B cell (primary cell): ENCODE results near the gene C1QTNF12. TPM values are rescaled to one million over a fixed set of nuclear protein-coding genes. Genes with fewer than 3 reads are reported as not detected.
A peak's percentile ranks its signal among the peaks of the same experiment; 100 is the strongest.

Source experiments
- ATAC-seq: fragments of 200-7000 bp; cut with Tn5 transposase; one replicate; pipeline ENCODE4 v1.10.0; 2021; ENCODE audit warnings: low read depth, mild to moderate bottlenecking, moderate number of reproducible peaks, moderate library complexity
- CTCF ChIA-PET: fragments of 350-600 bp; sonication (Branson Sonifier 250); formaldehyde crosslinking; loops from one replicate; lab custom pipeline; 2021; ENCODE audit warnings: antibody characterized with exemption, inconsistent platforms; lab: Charles Lee
- POLR2A ChIA-PET: fragments of 350-600 bp; sonication (Branson Sonifier 250); formaldehyde crosslinking; loops from one replicate; lab custom pipeline; 2021; ENCODE audit warnings: antibody characterized with exemption; lab: Charles Lee
- DNase-seq: peaks from one replicate; pipeline ENCODE4 v3.0.0; 2013
- H2AFZ ChIP-seq: 2 replicates; pipeline ENCODE4 v1.6.1; 2012; ENCODE audit warnings: mild to moderate bottlenecking, low read depth, low read length; ENCODE audit not compliant: insufficient read depth, poor library complexity, severe bottlenecking
- H3K27ac ChIP-seq, 2 donors: 1 replicate in 1 of 2; 2 replicates in 1 of 2; pipeline ENCODE4 v1.5.1; 2012 to 2013; ENCODE audit warnings: low read length in 2 of 2, mild to moderate bottlenecking in 2 of 2, moderate library complexity in 1 of 2
- H3K27me3 ChIP-seq, 4 experiments: fragments of 200-600 bp in 1 of 4; sonication (generic) in 1 of 4; replicated peaks in 1 of 4; 1 replicate in 2 of 4; 2 replicates in 2 of 4; pipeline versions ENCODE4 v1.6.1 to v1.7.0; 2013 to 2016; ENCODE audit warnings: low read length in 3 of 4, mild to moderate bottlenecking in 2 of 4, mixed read lengths in 1 of 4, moderate library complexity in 1 of 4; ENCODE audit not compliant: insufficient read depth in 4 of 4, control insufficient read depth in 3 of 4; ENCODE audit errors: control extremely low read depth in 1 of 4
- H3K36me3 ChIP-seq, 2 experiments: replicated peaks in 1 of 2; 1 replicate in 1 of 2; 2 replicates in 1 of 2; pipeline versions ENCODE4 v1.6.1 to v1.7.1; 2013; ENCODE audit warnings: low read length in 1 of 2; ENCODE audit not compliant: insufficient read depth in 2 of 2, control insufficient read depth in 1 of 2; ENCODE audit errors: control extremely low read depth in 1 of 2, extremely low read depth in 1 of 2
- H3K4me1 ChIP-seq, 2 donors: fragments of 200-600 bp in 1 of 2; sonication (generic) in 1 of 2; 1 replicate in 1 of 2; 2 replicates in 1 of 2; pipeline versions ENCODE4 v1.5.1 to v1.6.1; 2013 to 2017; ENCODE audit warnings: low read length in 2 of 2; ENCODE audit not compliant: control insufficient read depth in 2 of 2, insufficient read depth in 2 of 2
- H3K4me2 ChIP-seq: replicated peaks from 2 replicates; pipeline ENCODE3; 2012; ENCODE audit warnings: mild to moderate bottlenecking, low read depth, low read length; ENCODE audit not compliant: poor library complexity, severe bottlenecking
- H3K4me3 ChIP-seq, 5 experiments: fragments of 200-600 bp in 1 of 5; sonication (generic) in 1 of 5; 1 replicate in 3 of 5; 2 replicates in 2 of 5; pipeline versions ENCODE4 v1.5.1 to v1.7.0; 2011 to 2016; ENCODE audit warnings: low read length in 4 of 5, mild to moderate bottlenecking in 4 of 5, low read depth in 2 of 5, control low read depth in 1 of 5, moderate library complexity in 1 of 5; ENCODE audit not compliant: insufficient read depth in 1 of 5; ENCODE audit errors: control extremely low read depth in 1 of 5, extremely low read depth in 1 of 5
- H3K79me2 ChIP-seq: fragments of 200-600 bp; sonication (generic); one replicate; pipeline ENCODE4 v1.6.0; 2016; ENCODE audit warnings: low read length; ENCODE audit not compliant: control insufficient read depth, insufficient read depth
- H3K9ac ChIP-seq: fragments of 200-600 bp; sonication (generic); 2 replicates; pipeline ENCODE4 v1.6.1; 2017; ENCODE audit warnings: mild to moderate bottlenecking, low read length, moderate library complexity
- H3K9me3 ChIP-seq, 3 donors: one replicate each; pipeline versions ENCODE4 v1.6.1 to v1.7.1; 2013; ENCODE audit warnings: low read length in 2 of 3; ENCODE audit not compliant: control insufficient read depth in 2 of 3, insufficient read depth in 1 of 3; ENCODE audit errors: control extremely low read depth in 1 of 3
- H4K20me1 ChIP-seq: 2 replicates; pipeline ENCODE4 v1.6.0; 2012; ENCODE audit warnings: mild to moderate bottlenecking, low read length; ENCODE audit not compliant: insufficient read depth, control insufficient read depth, poor library complexity, severe bottlenecking
- H3K27ac Mint-ChIP-seq: one replicate; pipeline ENCODE4 v1.8.0; 2021; ENCODE audit warnings: mixed read lengths
- H3K27me3 Mint-ChIP-seq: one replicate; pipeline ENCODE4 v1.8.0; 2021; ENCODE audit warnings: mixed read lengths
- H3K4me1 Mint-ChIP-seq: one replicate; pipeline ENCODE4 v1.8.0; 2021; ENCODE audit warnings: mixed read lengths
- H3K4me3 Mint-ChIP-seq: one replicate; pipeline ENCODE4 v1.8.0; 2021; ENCODE audit warnings: mixed read lengths
- H3K9me3 Mint-ChIP-seq: one replicate; pipeline ENCODE4 v1.8.0; 2022; ENCODE audit warnings: mixed read lengths; ENCODE audit not compliant: insufficient read depth
- EZH2 ChIP-seq: IDR thresholded peaks from 2 replicates; pipeline ENCODE4 v1.6.1; 2012; ENCODE audit warnings: borderline replicate concordance, low read depth, mild to moderate bottlenecking, moderate library complexity, low read length; ENCODE audit not compliant: insufficient read depth, poor library complexity, severe bottlenecking
- WGBS: methylation state at CpG from one replicate; pipeline ENCODE4 v1.1.5; 2013; ENCODE audit warnings: missing lambda C conversion rate; ENCODE audit not compliant: insufficient coverage; 5-methylcytosine and 5-hydroxymethylcytosine counted together
- intact Hi-C: fragments of 100-400 bp; cut with micrococcal nuclease; formaldehyde crosslinking; loops from one replicate; pipeline ENCODE4 v1.10.0; 2022
- polyA plus RNA-seq: library from polyadenylated mRNA; depleted of rRNA; stranded (reverse); fragments of >200 nt; gene quantifications from 2 replicates; pipeline ENCODE4 v1.2.3, GENCODE V29; 2012
- total RNA-seq, 2 donors: library from RNA; stranded (reverse); fragments of 120-200 nt in 1 of 2; gene quantifications; 1 replicate in 1 of 2; 2 replicates in 1 of 2; pipeline versions ENCODE4 v1.2.3 to v1.2.4, GENCODE V29; 2013 to 2022
- TF ChIP-seq, protein P1 (sequence below): fragments of 200-600 bp; IDR thresholded peaks from one replicate; pipeline ENCODE4 v1.8.0; 2022; ENCODE audit warnings: antibody characterized with exemption, mild to moderate bottlenecking

Gene C1QTNF12
- total and polyA plus RNA-seq, 2 donors (not counting 1 experiment from before 2014, with no cell fraction given) = 1.2 to 3.2 TPM

DNA sequence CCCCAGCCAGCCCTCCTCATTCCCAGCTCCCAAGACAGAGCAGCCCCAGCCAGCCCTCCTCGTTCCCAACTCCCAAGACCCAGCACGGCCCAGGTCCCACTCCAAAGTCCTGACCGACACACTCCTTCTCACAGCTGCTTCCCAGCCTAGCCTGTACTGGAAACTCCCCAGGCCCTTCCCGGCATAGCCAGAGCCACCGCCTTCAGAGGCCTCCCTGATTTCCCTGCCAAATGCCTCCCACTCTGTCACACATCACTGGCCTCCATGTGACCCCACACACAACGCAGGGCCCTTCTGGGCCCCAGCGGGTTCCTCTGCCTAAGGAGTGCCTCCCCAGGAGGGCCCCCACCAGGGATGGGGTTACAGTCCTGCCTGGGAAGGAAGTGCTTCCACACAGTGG lies 24.3 kb upstream of the C1QTNF12 start:
- TF ChIP-seq, protein P1, sequence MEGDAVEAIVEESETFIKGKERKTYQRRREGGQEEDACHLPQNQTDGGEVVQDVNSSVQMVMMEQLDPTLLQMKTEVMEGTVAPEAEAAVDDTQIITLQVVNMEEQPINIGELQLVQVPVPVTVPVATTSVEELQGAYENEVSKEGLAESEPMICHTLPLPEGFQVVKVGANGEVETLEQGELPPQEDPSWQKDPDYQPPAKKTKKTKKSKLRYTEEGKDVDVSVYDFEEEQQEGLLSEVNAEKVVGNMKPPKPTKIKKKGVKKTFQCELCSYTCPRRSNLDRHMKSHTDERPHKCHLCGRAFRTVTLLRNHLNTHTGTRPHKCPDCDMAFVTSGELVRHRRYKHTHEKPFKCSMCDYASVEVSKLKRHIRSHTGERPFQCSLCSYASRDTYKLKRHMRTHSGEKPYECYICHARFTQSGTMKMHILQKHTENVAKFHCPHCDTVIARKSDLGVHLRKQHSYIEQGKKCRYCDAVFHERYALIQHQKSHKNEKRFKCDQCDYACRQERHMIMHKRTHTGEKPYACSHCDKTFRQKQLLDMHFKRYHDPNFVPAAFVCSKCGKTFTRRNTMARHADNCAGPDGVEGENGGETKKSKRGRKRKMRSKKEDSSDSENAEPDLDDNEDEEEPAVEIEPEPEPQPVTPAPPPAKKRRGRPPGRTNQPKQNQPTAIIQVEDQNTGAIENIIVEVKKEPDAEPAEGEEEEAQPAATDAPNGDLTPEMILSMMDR = no peak
- TF ChIP-seq EZH2 = no peak
- Histone ChIP-seq H3K9ac (no peak overlapping the region), H3K79me2 (peaks cover 65% of the 10 kb centered on the region), H3K27ac (no peak overlapping the region), H3K4me2 (peak overlapping the region; percentile 42), H3K4me3 (no peak overlapping the region), H3K9me3 (no peaks in the 10 kb centered on the region), H3K4me1 (peaks cover 29 to 38% of the 10 kb centered on the region in 2 donors), H4K20me1 (peaks cover 62% of the 10 kb centered on the region), H3K36me3 (peaks cover 0 to 22% of the 10 kb centered on the region in 2 experiments), H3K27me3 (no peaks in the 10 kb centered on the region), H2AFZ (no peak overlapping the region)
- CTCF ChIA-PET = interaction anchor here (0.8 to 1.2 kb wide), 2 partner anchors 21 to 148 kb away, joined by 3 to 4 read pairs; no protein-coding TSS in a partner anchor
- POLR2A ChIA-PET = interaction anchor here (0.6 to 0.8 kb wide), 2 partner anchors 134 to 174 kb away, joined by 3 to 4 read pairs; no protein-coding TSS in a partner anchor
- Mint-ChIP-seq H3K27me3 (no peaks in the 10 kb centered on the region), H3K9me3 (no peaks in the 10 kb centered on the region), H3K4me3 (peak overlapping the region; percentile 77), H3K4me1 (peaks cover 36% of the 10 kb centered on the region), H3K27ac (no peak overlapping the region)
- DNase-seq (no peak), ATAC-seq (no peak)
- intact Hi-C loops = no loop called here
- 72% methylated on average over 7 of the region's 7 CpGs for WGBS

GRCh38 chr1:1268284-1268682 lies 21.8 kb upstream of the C1QTNF12 start:
- Mint-ChIP-seq H3K4me3 (no peak overlapping the region), H3K27me3 (no peaks in the 10 kb centered on the region), H3K4me1 (peaks cover 35% of the 10 kb centered on the region), H3K27ac (no peak overlapping the region), H3K9me3 (no peaks in the 10 kb centered on the region)
- H3K4me1 ChIP-seq = peaks cover 24 to 31% of the 10 kb centered on the region in 2 donors
- H3K4me3 ChIP-seq = no peak overlapping the region
- no peak overlapping the region for H2AFZ ChIP-seq
- CTCF ChIA-PET = no interaction called here
- POLR2A ChIA-PET = interaction anchor here (0.6 kb wide), 2 partner anchors 11 to 88 kb away, joined by 3 to 4 read pairs; no protein-coding TSS in a partner anchor
- WGBS = 98% methylated on average over 13 of the region's 13 CpGs
- TF ChIP-seq, protein P1 = no peak
- TF ChIP-seq EZH2 = no peak
- ATAC-seq (no peak), DNase-seq (no peak)
- H3K9me3 ChIP-seq = no peaks in the 10 kb centered on the region
- no peaks in the 10 kb centered on the region for H3K27me3 ChIP-seq
- H3K4me2 ChIP-seq = no peak overlapping the region
- no peak overlapping the region for H3K27ac ChIP-seq
- intact Hi-C loops = no loop called here
- H4K20me1 ChIP-seq = peaks cover 84% of the 10 kb centered on the region
- H3K36me3 ChIP-seq = peaks cover 0 to 40% of the 10 kb centered on the region in 2 experiments
- peaks cover 70% of the 10 kb centered on the region for H3K79me2 ChIP-seq
- no peak overlapping the region for H3K9ac ChIP-seq
